Type B pancreatic cell (in vitro differentiated cells): ENCODE measurements around the gene SPARCL1. TPM values are rescaled to one million over a fixed set of nuclear protein-coding genes. Genes with fewer than 3 reads are reported as not detected.
"Not testable (repeated sequence)": the region's sequence is repeated elsewhere in the genome, so short reads cannot be mapped to it uniquely, and the experiment has no call there.

Experiments used
- DNase-seq: peaks from one replicate; pipeline ENCODE4 v3.0.0; 2021; ENCODE audit warnings: mixed read lengths; ENCODE audit not compliant: unreplicated experiment; ENCODE audit errors: extremely low spot score
- H3K27ac Mint-ChIP-seq: 2 replicates; pipeline ENCODE4 v1.8.0; 2021; ENCODE audit warnings: mild to moderate bottlenecking, mixed read lengths
- H3K27me3 Mint-ChIP-seq: 2 replicates; pipeline ENCODE4 v1.8.0; 2021; ENCODE audit warnings: mixed read lengths
- H3K36me3 Mint-ChIP-seq: 2 replicates; pipeline ENCODE4 v1.8.0; 2021; ENCODE audit warnings: mixed read lengths
- H3K4me1 Mint-ChIP-seq: one replicate; pipeline ENCODE4 v1.8.0; 2021; ENCODE audit warnings: mixed read lengths; ENCODE audit not compliant: unreplicated experiment
- H3K4me3 Mint-ChIP-seq: 2 replicates; pipeline ENCODE4 v1.8.0; 2021; ENCODE audit warnings: mild to moderate bottlenecking, mixed read lengths
- H3K9me3 Mint-ChIP-seq: 2 replicates; pipeline ENCODE4 v1.8.0; 2021; ENCODE audit warnings: mixed read lengths
- total RNA-seq: library from RNA; stranded (reverse); gene quantifications from 2 replicates; pipeline ENCODE4 v1.2.1, GENCODE V29; 2021; ENCODE audit warnings: low replicate concordance
- TF ChIP-seq, protein P1 (sequence below): fragments of 200-600 bp; sonication (generic); conservative IDR thresholded peaks from 2 replicates; pipeline ENCODE4 v1.5.0; 2021; ENCODE audit warnings: antibody characterized with exemption, mild to moderate bottlenecking

The SPARCL1 gene
- total RNA-seq, 1 donor from 2014 or later: 11.2 TPM

DNA sequence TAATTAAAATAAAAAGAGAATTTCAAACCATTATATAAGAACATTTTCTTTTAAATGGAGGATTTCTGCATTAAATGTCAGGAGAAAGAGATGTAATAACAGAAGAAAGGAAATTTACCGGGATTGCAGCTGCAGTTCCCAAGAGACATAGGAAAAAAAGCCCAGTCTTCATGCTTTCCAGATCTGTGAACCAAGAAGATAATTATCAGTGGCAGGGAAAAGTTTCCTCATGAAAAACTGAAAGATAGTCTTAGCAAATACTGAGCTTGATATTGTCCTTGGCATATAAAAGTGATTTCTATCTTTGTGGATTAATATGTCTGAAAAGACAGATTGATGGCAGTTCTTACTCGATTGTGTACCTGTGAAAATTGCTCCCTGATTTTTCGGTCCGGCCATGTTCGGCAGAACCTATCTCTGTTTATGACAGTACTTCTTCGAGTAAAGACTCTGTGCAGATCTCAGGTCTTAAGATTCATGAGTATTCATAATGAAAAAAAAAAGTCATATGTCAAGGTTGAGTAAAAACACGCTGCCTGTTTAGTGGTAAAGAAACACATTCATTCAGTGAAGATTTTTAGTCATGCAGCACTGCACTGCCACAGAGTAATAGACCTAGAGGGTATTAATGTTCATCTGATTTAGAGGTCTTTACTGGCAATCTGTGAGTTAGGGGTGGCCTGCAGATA lies 29.6 kb downstream of the SPARCL1 start:
- TF ChIP-seq, protein P1, sequence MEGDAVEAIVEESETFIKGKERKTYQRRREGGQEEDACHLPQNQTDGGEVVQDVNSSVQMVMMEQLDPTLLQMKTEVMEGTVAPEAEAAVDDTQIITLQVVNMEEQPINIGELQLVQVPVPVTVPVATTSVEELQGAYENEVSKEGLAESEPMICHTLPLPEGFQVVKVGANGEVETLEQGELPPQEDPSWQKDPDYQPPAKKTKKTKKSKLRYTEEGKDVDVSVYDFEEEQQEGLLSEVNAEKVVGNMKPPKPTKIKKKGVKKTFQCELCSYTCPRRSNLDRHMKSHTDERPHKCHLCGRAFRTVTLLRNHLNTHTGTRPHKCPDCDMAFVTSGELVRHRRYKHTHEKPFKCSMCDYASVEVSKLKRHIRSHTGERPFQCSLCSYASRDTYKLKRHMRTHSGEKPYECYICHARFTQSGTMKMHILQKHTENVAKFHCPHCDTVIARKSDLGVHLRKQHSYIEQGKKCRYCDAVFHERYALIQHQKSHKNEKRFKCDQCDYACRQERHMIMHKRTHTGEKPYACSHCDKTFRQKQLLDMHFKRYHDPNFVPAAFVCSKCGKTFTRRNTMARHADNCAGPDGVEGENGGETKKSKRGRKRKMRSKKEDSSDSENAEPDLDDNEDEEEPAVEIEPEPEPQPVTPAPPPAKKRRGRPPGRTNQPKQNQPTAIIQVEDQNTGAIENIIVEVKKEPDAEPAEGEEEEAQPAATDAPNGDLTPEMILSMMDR: no peak
- H3K27me3 Mint-ChIP-seq: no peaks in the 10 kb centered on the region
- no peak overlapping the region for H3K27ac Mint-ChIP-seq
- H3K36me3 Mint-ChIP-seq: no peaks in the 10 kb centered on the region
- no peak for DNase-seq
- no peak overlapping the region for H3K4me3 Mint-ChIP-seq
- no peaks in the 10 kb centered on the region for H3K9me3 Mint-ChIP-seq
- peaks cover 11% of the 10 kb centered on the region for H3K4me1 Mint-ChIP-seq

- Mint-ChIP-seq H3K27ac (no peak overlapping the region), H3K27me3 (no peaks in the 10 kb centered on the region), H3K9me3 (no peaks in the 10 kb centered on the region), H3K4me1 (peaks cover 11% of the 10 kb centered on the region), H3K36me3 (no peaks in the 10 kb centered on the region), H3K4me3 (no peak overlapping the region)
- no peak for DNase-seq
- TF ChIP-seq, protein P1: no peak
Observed at GRCh38 chr4:87498446-87498900, 30.7 kb downstream of the SPARCL1 start.

GRCh38 chr4:87497578-87497977 lies 31.6 kb downstream of the SPARCL1 start:
- H3K4me3 Mint-ChIP-seq: no peak overlapping the region
- H3K27me3 Mint-ChIP-seq: no peaks in the 10 kb centered on the region
- H3K4me1 Mint-ChIP-seq: peaks cover 10% of the 10 kb centered on the region
- no peaks in the 10 kb centered on the region for H3K9me3 Mint-ChIP-seq
- H3K36me3 Mint-ChIP-seq: no peaks in the 10 kb centered on the region
- DNase-seq: no peak
- TF ChIP-seq, protein P1: no peak
- no peak overlapping the region for H3K27ac Mint-ChIP-seq

GRCh38 chr4:87497159-87497558 lies 32.0 kb downstream of the SPARCL1 start:
- TF ChIP-seq, protein P1: peak; percentile 67
- no peak for DNase-seq
- Mint-ChIP-seq H3K36me3 (no peaks in the 10 kb centered on the region), H3K4me1 (peaks cover 6% of the 10 kb centered on the region), H3K27ac (no peak overlapping the region), H3K4me3 (no peak overlapping the region), H3K9me3 (no peaks in the 10 kb centered on the region), H3K27me3 (no peaks in the 10 kb centered on the region)

GRCh38 chr4:87493115-87493514 lies 36.1 kb downstream of the SPARCL1 start:
- TF ChIP-seq, protein P1: no peak
- Mint-ChIP-seq H3K9me3 (no peaks in the 10 kb centered on the region), H3K4me1 (no peaks in the 10 kb centered on the region), H3K27me3 (no peaks in the 10 kb centered on the region), H3K36me3 (no peaks in the 10 kb centered on the region), H3K4me3 (no peak overlapping the region), H3K27ac (no peak overlapping the region)
- DNase-seq: no peak

DNA sequence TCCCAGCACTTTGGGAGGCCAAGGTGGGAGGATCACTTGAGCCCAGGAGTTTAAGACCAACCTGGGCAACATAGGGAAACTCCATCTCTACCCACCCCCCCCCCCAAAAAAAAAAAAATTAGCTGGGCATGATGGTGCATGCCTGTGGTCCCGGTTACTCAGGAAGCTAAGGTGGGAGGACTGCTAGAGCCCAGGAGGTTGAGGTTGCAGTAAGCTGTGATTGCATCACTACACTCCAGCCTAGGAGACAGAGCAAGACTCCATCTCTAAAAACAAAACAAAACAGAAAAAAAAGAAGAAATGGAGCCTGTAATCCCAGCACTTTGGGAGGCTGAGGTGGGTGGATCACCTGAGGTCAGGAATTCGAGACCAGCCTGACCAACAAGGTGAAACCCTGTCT lies 37.3 kb downstream of the SPARCL1 start:
- not testable (repeated sequence) for H3K9me3 Mint-ChIP-seq, H3K4me3 Mint-ChIP-seq, H3K36me3 Mint-ChIP-seq, DNase-seq, H3K27ac Mint-ChIP-seq, H3K27me3 Mint-ChIP-seq, H3K4me1 Mint-ChIP-seq
